Stimulated activated CD4-positive, alpha-beta T cell treated with anti-CD3 and anti-CD28 coated beads, Interleukin-15, amount 100 ng/mL, for 24 hours (primary cell): ENCODE measurements around the gene NFIC.

ENCODE experiments used
- DNase-seq: peaks from one replicate; pipeline ENCODE4 v3.0.0-alpha.2; 2020

Gene NFIC

DNA sequence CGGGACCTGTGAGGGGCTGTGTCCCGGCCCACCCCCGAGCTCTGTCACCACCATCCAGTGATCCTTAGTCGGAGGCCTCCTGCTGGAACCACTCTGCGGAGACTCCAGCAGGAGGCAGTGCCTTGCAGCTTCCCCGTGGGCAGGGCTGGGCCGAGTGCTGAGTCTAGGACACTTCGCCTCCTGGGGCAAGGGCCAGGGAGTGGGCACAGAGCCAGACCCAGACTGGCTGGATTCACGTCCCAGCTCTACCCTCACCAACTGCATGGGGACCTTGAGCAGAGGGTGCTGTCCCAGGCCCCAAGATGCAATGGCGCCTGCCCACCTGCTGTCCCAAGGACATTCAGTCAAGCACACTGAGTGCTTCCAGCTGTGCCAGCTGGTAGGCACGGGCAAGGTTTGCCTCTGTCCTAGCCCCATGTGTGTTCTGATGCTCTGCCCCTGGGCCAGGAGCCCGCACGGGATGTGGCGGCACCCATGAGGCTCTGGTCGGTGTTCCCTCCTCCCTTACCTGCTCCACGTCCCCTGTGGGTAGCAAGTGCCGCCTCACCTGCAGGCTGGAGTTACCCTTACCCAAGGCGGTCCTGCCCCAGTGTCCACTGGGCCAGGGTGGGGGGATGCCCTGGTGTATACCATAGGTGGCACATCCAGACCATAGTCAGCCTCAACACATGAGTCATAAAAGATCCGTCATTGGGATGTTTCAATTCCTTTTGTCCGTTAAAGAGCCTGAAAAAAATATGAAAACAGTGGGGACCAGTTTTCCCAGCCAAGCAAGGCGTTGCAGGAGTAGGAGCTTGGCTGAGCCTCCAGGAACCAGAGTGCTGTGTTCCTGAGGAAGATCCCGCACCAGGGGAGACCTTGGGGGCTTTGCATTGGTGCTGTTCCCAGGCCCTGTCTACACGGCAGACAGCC is 147.1 kb downstream of the NFIC start:
- DNase-seq, result no peak

DNA sequence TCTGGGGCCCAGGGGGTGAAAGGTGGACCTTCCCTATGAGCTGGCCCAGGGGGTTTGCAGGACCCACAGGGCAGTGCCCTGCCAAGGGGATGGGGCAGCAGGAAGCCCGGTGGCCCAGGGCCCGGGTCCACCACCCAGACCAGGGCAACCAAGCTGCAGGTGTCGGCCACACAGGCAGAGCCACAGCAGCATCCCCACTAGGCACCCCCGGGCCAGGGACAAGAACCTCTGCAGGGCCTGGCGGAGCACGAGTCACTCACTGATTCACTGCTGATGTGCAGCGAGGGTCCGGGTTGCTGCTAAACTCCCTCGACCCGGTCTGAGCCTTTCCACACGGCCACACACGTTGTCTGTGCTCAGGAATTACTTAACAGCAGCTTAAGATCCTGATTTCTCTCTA is 148.5 kb downstream of the NFIC start:
- DNase-seq, result no peak

- DNase-seq, result no peak
These were observed 149.6 kb downstream of the NFIC start for GRCh38 chr19:3515891-3516422.

DNA sequence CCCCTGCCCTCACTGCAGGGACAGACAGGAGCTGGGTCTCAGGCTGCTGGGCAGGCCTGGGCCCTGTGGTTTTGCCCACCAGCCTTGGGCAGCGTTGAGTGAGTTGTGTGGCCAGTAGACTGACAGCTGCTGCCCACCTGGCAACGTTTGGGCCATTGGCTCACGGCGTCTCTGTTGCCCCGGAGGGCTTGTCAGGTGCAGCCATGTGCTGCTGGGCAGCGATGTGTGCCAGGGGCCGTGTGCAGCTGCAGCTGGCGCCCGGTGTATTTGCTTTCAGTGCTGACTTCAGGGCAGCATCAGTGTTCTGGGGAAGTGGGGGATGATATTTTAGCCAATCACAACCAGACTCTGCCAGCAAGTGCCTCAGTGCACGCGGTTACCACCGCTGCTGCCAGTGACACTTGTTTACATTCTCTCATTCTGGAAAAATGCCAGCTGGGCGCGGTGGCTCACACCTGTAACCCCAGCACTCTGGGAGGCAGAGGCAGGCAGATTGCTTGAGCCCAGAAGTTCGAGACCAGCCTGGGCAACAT is 150.4 kb downstream of the NFIC start:
- peak; percentile 32 for DNase-seq

- no peak for DNase-seq
These were observed 151.3 kb downstream of the NFIC start for GRCh38 chr19:3517638-3518037.

DNA sequence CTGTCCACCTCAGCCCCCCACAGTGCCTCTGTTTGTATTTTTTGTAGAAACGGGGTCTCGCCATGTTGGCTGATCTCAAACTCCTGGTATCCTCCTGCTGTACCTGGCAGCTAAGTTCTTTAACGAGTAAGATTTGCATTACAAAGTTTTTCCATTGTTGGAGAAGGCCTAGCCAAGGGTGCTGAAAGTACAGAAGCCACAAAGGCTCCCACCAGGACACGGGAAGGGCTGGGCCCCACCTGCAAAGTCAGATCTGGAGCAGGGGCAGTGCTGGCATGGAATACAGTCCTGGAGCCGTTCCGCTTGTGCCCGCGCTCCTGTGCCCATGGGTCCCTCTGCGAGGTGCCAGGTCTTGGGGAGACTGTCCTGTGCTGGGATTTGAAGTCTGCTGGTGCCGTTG is 151.9 kb downstream of the NFIC start:
- DNase-seq, result no peak

DNA sequence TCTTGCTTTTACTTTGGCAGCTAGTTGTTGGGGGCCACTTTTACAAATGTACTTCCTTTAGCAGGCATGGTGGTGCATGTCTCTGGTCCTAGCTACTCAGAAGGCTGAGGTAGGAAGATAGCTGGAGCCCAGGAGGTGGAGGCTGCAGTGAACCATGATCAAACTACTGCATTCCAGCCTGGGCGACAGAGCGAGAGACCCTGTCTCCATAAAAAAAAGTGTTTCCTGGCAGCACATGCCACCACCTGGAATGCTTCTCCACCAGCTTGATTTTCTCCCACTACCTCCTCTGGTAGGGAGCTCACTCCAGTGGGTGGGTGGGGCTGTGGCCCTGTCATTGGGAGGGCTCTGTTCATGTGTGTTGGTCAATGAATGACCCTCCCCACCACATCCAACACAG is 152.3 kb downstream of the NFIC start:
- DNase-seq, result no peak
